ENCODE measurements around the gene TEAD1.

The TEAD1 gene

DNA sequence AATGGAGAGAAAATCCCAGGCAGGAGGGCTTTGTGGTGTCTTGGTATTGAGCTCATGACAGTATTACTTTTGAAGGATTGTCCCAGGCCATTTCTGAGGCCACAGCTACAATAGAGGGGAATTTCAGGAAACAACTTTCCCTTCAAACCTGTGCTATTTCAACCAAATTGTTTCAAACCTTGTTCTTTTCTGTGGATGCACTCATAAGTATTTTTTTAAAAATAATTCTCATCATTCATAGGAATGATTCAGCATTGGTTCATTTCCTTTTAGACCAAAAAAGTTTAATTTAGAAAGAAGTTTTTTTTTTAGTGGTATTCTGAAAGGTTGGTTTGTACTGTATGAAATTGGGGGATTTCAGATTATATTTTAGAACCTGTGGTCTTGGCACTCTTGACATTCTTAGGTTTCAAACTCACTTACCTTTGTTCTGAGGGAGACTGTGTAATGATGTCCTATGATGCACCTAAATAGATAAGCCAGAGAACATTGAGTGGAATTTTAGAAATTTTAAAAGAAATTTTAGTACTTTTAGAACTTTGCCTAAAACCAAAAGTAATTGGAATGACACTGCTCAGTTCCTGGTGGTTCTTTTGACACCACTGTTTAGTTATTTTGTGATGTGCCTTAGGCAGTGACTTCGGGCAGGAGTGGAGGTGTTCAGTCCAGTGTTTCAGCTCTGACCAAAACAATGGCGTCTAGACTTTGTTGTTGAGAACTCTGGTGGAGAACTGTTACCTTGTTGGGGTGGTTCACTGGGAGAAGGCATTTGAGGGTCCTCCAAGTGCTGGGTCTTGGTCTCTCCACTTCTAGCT lies 12.2 kb downstream of the TEAD1 start:
- Mint-ChIP-seq H3K4me3 (no peak overlapping the region), H3K4me1 (ENCODE audit: low read depth) (no peaks in the 10 kb centered on the region)

DNA sequence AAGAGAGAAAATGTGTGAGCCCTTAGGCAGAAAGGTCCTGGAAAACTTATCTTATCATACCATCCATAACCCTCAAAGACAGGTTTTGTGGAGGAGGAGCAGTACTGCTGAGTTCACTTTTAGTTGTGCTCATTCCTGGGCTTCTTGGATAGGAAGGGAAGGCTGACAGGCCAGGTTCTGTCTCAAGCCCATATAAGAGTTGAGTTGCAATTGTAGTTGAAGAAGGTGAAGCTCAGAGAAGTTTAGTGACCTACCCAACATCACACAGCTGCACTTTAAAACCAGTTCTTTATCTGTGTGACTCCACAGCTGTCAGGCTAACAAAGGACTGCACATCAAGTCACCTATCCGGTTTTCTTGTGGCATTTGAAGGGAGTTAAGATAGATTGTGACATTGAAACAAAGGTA lies 13.0 kb downstream of the TEAD1 start:
- H3K4me1 Mint-ChIP-seq (ENCODE audit: low read depth): no peaks in the 10 kb centered on the region
- H3K4me3 Mint-ChIP-seq: no peak overlapping the region
- H3K9me3 Mint-ChIP-seq: no peaks in the 10 kb centered on the region

More for the DNA sequence above, 12.2 kb downstream of the TEAD1 start:
- H3K9me3 Mint-ChIP-seq: no peaks in the 10 kb centered on the region
- H3K27ac Mint-ChIP-seq: no peak overlapping the region
- H3K27me3 Mint-ChIP-seq (ENCODE audit: low read depth): peaks cover 80% of the 10 kb centered on the region
- H3K36me3 Mint-ChIP-seq (ENCODE audit: low read depth): no peaks in the 10 kb centered on the region

DNA sequence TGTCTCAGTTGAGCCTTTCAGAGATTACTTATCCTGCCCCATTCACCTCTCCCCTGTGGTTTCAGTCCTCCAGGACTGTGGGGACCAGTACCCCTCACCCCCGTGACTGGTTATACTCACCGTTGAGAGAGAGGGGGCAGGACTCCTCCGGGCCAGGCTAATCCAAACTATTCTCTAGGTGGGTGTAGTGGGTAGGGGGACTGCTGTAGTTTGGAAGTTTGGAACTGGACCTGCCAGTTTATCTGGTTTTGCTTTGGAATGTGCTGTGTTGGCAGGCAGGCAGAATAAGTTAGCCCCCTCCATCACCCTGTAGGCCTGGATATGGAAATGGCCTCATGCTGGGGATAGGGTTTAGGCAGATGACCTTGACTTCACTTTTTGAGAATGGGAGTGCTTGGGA lies 13.5 kb downstream of the TEAD1 start:
- Mint-ChIP-seq H3K36me3 (ENCODE audit: low read depth) (no peaks in the 10 kb centered on the region), H3K4me3 (no peak overlapping the region), H3K27ac (no peak overlapping the region), H3K4me1 (ENCODE audit: low read depth) (no peaks in the 10 kb centered on the region), H3K9me3 (no peaks in the 10 kb centered on the region), H3K27me3 (ENCODE audit: low read depth) (peaks cover 75% of the 10 kb centered on the region)

More for the DNA sequence above, 13.0 kb downstream of the TEAD1 start:
- Mint-ChIP-seq H3K36me3 (ENCODE audit: low read depth) (no peaks in the 10 kb centered on the region), H3K27ac (no peak overlapping the region), H3K27me3 (ENCODE audit: low read depth) (peaks cover 76% of the 10 kb centered on the region)

DNA sequence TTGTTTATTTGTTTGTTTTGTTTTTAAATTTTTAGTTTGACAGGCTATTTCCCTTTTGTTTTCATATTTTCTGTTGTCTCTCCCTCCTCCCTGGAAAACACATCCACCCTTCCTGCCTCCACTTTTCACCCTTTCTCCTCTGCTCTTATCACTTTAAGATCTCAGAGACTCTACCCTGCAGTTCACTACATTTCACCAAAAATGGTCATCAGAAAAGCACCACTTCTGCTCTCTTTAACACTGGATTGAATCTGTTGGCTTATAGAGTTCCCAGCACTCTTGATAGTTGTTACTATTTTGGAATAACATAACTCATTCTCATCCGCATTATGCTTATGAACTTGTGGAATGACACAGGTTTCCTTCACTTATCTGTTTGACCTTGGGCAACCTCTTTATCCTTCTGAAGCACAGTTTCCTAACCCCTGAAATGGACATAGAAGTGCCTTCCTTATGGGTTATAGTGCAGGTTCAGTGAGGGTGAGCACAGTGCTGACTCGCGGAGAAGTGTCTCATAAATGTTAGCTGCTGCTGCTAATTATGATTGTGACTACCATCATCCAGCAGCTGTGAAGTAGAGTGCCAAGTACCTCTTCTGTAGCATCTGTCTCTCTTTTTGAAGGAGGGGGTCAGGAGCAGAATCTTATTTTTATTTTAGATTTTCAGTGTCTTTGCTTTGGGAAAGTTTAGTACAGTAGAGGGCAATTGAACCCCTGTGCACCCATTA lies 15.0 kb downstream of the TEAD1 start:
- Mint-ChIP-seq H3K36me3 (ENCODE audit: low read depth) (no peaks in the 10 kb centered on the region), H3K9me3 (no peaks in the 10 kb centered on the region), H3K27ac (no peak overlapping the region), H3K27me3 (ENCODE audit: low read depth) (peaks cover 81% of the 10 kb centered on the region), H3K4me1 (ENCODE audit: low read depth) (peaks cover 4% of the 10 kb centered on the region), H3K4me3 (no peak overlapping the region)

DNA sequence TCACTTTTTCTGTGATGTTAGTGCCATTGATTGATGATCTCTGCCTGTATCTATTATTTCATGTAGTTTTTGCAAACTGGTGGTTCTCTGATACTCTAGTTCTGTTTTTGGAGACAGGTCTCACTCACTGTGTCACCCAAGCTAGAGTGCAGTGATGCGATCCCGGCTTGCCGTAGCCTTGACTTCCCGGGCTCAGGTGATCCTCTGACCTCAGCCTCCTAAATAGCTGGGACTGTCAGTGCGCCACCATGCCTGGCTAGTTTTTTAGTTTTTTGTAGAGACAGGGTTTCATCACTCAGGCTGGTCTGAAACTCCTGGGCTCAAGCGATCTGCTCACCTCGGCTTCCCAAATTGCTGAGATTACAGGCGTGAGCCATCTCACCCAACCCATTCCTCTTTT lies 16.4 kb downstream of the TEAD1 start:
- no peak overlapping the region for H3K27ac Mint-ChIP-seq
- peaks cover 82% of the 10 kb centered on the region for H3K27me3 Mint-ChIP-seq (ENCODE audit: low read depth)
- H3K4me1 Mint-ChIP-seq (ENCODE audit: low read depth): peaks cover 4% of the 10 kb centered on the region
- H3K36me3 Mint-ChIP-seq (ENCODE audit: low read depth): no peaks in the 10 kb centered on the region
- H3K9me3 Mint-ChIP-seq: no peaks in the 10 kb centered on the region
- no peak overlapping the region for H3K4me3 Mint-ChIP-seq

DNA sequence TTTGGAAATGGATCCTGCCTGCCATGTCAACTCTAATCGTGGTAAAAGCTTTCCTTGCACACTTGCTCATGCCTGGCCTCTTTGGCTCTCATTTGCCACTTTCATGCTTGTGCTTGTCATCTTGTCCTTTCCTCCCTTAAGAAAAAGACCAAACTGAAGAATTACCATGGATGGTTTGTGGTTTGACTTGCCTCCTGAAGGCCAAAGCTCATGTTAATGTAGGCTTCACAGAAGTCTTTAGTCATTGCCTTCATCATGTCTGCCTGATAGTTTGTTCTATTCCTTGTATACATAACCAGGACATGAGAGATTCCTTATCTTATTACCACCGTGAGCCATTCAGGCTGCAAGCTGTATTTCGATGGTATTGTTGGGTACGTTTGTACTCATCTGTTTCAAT lies 17.3 kb downstream of the TEAD1 start:
- H3K4me3 Mint-ChIP-seq: no peak overlapping the region
- peaks cover 4% of the 10 kb centered on the region for H3K4me1 Mint-ChIP-seq (ENCODE audit: low read depth)
- no peaks in the 10 kb centered on the region for H3K36me3 Mint-ChIP-seq (ENCODE audit: low read depth)
- H3K27me3 Mint-ChIP-seq (ENCODE audit: low read depth): peaks cover 86% of the 10 kb centered on the region
- H3K27ac Mint-ChIP-seq: no peak overlapping the region
- no peaks in the 10 kb centered on the region for H3K9me3 Mint-ChIP-seq

DNA sequence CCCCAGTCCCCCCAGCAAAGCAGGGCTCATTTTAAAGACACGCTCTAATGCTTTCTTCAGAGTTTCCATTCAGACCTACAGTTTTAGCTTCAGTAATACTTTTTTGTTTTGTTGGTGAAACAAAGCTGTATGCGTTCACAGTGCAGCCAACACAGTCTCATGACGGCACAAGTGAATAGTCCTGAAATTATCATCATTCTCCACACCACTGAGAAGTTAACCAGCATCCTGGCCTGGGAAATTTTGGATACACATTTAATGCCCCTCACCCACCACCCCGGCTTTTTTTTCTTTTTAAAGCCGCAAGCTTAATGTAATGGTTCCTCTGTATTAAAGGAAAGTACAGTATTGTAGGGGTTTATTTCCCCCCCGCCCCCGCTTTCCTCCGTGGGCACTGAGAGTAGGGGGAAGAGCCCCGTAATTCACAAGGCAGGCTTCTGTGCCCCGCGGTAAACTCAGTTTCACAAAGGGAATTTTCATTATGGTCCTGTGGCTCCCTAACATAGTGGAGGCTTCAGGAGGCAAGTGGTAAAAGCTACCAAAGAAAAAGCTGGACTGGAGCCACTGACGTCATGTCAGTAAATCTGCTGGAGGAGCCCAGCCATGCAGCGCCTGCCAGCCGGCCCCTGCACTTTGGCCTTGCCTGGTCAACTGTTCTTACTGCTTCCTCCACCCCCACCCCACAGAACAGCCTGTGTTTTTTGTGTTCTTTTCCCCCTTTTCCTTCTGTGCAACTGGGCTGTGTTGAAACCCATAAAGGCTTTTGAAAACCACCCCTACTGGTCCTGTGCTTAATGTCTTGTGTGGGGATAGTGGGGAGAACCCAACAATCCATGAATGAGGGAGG lies 18.2 kb downstream of the TEAD1 start:
- Mint-ChIP-seq H3K9me3 (no peaks in the 10 kb centered on the region), H3K36me3 (ENCODE audit: low read depth) (no peaks in the 10 kb centered on the region), H3K27me3 (ENCODE audit: low read depth) (peaks cover 88% of the 10 kb centered on the region), H3K4me3 (no peak overlapping the region), H3K27ac (no peak overlapping the region), H3K4me1 (ENCODE audit: low read depth) (peaks cover 5% of the 10 kb centered on the region)

DNA sequence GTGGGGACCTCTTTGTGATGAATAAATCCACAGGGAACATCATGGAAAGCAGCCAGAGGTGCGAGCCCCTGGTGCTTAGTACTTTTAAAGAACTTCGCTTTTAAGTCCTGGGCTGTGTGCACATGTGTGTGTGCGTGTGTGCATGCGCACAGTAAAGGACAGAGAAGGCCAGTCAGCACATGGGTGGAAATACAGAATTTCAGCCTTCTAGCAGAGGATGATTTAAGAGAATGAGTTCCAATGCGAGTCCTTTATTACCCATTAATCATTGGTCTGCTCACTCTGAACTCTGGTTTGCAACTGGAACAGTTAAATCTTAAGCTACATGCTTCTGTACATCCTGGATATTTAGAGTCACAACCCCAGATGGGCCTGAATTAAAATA lies 18.9 kb downstream of the TEAD1 start:
- Mint-ChIP-seq H3K4me1 (ENCODE audit: low read depth) (peaks cover 7% of the 10 kb centered on the region), H3K36me3 (ENCODE audit: low read depth) (no peaks in the 10 kb centered on the region), H3K27me3 (ENCODE audit: low read depth) (peaks cover 87% of the 10 kb centered on the region), H3K9me3 (no peaks in the 10 kb centered on the region), H3K4me3 (no peak overlapping the region), H3K27ac (no peak overlapping the region)

DNA sequence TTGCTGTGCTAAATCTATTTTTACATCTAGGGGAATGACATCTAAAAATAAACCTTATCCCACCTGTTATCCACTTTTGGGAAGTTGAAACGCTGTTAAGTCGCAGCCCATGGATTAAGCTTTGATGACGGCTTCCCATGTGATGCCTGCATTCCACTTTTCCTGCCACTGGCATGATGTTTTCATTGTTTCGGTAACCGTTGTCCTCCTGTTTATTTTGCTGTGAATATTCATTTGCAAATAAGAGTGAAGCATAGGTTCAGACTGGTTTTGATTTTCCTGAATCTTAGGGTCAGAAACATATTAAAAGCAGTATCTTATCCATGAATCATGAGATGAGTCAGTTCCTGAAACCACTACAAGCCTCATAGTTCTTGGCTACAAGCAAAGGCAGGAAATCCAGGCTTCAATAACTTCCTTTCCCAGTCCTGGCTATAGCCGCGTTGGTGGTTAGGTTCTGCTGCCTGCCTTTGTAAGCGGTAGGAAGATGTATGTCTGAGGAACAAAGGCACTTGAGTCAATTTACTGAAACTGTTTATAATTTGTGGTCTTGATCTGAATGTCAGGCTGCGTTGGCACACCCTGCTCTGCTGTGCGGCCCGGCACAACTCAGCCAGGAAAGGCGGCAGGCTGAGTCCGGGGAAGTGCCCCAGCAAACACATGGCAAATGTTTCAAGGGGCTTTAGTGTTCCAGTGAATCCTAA lies 19.4 kb downstream of the TEAD1 start:
- Mint-ChIP-seq H3K27ac (no peak overlapping the region), H3K36me3 (ENCODE audit: low read depth) (no peaks in the 10 kb centered on the region), H3K9me3 (no peaks in the 10 kb centered on the region), H3K27me3 (ENCODE audit: low read depth) (peaks cover 85% of the 10 kb centered on the region), H3K4me1 (ENCODE audit: low read depth) (peaks cover 9% of the 10 kb centered on the region), H3K4me3 (no peak overlapping the region)

DNA sequence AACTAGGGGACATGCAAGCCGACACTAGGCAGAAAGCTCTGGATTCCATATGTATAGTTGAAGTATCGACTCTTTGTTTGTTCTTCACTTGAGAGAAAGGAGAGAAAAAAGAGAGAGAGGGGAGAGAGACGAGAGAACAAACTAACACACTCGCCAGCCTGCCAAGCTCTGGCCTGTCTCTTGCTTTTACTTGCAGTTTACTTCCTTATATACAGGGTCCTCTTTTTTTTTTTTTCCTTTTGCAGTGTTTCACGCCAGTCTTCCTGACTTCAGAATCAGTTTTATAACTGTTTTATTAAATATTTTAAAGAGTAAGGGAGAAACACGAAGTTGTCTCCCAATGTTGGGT lies 19.9 kb downstream of the TEAD1 start:
- H3K9me3 Mint-ChIP-seq: no peaks in the 10 kb centered on the region
- no peak overlapping the region for H3K4me3 Mint-ChIP-seq
- H3K36me3 Mint-ChIP-seq (ENCODE audit: low read depth): no peaks in the 10 kb centered on the region
- no peak overlapping the region for H3K27ac Mint-ChIP-seq
- peaks cover 84% of the 10 kb centered on the region for H3K27me3 Mint-ChIP-seq (ENCODE audit: low read depth)
- peaks cover 9% of the 10 kb centered on the region for H3K4me1 Mint-ChIP-seq (ENCODE audit: low read depth)

DNA sequence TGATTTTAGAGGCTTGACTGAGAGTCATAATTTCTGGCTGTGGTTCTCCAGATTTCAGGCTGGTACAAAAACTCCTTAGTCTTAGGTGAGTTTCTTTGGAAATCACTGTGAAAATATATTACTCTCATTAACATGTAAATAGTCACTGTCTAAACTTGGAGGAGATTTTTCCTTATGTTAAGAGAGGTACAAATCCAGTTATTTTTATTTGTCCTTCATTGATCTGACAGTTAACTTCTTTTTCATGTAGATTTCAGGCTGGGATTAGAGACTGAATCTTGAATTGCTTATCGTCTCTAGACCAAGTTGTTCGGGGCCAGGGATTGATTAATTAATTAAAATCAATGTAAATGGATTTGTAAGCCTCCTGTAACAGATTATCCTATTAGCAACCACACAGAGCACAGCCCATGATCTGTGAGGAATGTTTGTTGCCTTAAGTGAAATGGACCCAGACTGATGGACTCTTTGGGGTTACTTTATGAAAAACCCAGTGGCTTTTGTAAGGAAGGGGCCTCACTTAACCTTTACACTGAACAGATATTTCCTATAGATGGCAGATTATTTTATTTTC lies 21.1 kb downstream of the TEAD1 start:
- no peaks in the 10 kb centered on the region for H3K9me3 Mint-ChIP-seq
- H3K4me3 Mint-ChIP-seq: no peak overlapping the region
- no peaks in the 10 kb centered on the region for H3K36me3 Mint-ChIP-seq (ENCODE audit: low read depth)
- H3K4me1 Mint-ChIP-seq (ENCODE audit: low read depth): peaks cover 9% of the 10 kb centered on the region
- peaks cover 86% of the 10 kb centered on the region for H3K27me3 Mint-ChIP-seq (ENCODE audit: low read depth)
- H3K27ac Mint-ChIP-seq: no peak overlapping the region

DNA sequence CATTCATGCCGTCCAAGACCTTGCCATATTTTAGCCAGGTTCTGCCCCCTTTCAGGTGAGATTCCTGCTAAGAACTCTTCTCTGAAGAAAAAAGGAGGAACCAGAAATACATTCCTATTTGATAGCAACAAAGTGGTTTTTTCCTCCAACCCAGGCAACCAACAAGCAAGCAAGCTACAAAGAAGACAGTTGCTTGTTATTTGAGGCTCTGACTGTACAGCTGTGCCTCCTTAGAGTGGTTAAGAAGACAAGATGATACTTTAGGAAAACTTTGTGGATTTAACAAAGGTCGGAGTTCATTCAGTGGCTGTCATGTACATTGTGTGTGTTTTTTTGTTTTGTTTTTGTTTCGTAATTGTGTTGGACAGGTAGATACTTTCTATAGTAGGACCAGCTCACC lies 21.7 kb downstream of the TEAD1 start:
- Mint-ChIP-seq H3K27ac (no peak overlapping the region), H3K4me3 (no peak overlapping the region), H3K4me1 (ENCODE audit: low read depth) (peaks cover 9% of the 10 kb centered on the region), H3K27me3 (ENCODE audit: low read depth) (peaks cover 81% of the 10 kb centered on the region), H3K36me3 (ENCODE audit: low read depth) (no peaks in the 10 kb centered on the region), H3K9me3 (no peaks in the 10 kb centered on the region)

DNA sequence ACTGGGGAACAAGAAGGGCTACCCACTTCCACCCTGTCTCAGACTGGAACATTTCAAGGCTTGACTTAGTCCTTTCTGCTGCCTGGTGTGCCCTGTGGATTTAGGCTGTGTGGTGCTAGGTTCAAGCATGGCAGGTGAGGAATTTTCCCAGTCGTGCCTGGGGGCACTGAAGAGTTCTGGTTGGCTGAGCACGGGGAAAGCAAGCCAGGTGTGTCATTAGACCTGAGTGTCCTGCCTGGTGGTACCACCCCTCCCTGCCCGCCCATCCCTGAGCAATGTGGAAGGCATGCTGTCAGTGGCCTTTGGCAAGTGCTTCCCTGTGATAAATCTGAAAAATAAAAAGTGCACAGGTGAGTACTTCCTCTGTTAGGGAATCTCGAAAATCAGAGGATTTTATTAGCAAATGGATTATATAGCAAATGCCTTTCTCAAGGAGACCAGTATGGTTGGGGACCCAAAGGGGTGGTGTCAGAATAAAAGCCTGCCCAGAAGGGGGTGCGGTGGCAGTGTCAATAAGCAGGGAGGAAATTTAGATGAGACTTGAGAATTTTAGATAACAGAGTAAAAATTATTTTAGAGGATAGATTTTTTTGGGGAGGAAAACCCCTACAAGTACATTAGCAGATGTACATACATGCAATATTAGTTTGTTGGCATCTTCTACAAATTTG lies 22.8 kb downstream of the TEAD1 start:
- Mint-ChIP-seq H3K27me3 (ENCODE audit: low read depth) (peaks cover 82% of the 10 kb centered on the region), H3K9me3 (no peaks in the 10 kb centered on the region), H3K36me3 (ENCODE audit: low read depth) (no peaks in the 10 kb centered on the region), H3K27ac (no peak overlapping the region), H3K4me1 (ENCODE audit: low read depth) (peaks cover 9% of the 10 kb centered on the region), H3K4me3 (no peak overlapping the region)

All from T-helper 1 cell treated with Interleukin-12 subunit alpha and Interleukin-12 subunit beta and Interleukin-4 antibody, amounts not matched to agents 30 μg/mL and 1 μg/mL, for 36 hours (primary cell).